Measurements from ENCODE around the gene EIF4A2.
"Not testable (repeated sequence)": the region's sequence is repeated elsewhere in the genome, so short reads cannot be mapped to it uniquely, and the experiment has no call there.

Gene EIF4A2

GRCh38 chr3:186802701-186803100 lies 19.3 kb downstream of the EIF4A2 start:
- Histone ChIP-seq H3K4me1 (ENCODE audit: control insufficient read depth, insufficient read depth, low read length) (peaks cover 13% of the 10 kb centered on the region), H3K27me3 (ENCODE audit: control insufficient read depth, insufficient read depth, low read length) (no peaks in the 10 kb centered on the region), H3K9me3 (ENCODE audit: control insufficient read depth, insufficient read depth, low read length) (no peaks in the 10 kb centered on the region), H3K4me3 (ENCODE audit: low read depth, low read length) (no peak overlapping the region), H3K9ac (ENCODE audit: low read depth, low read length) (no peak overlapping the region), H3K27ac (ENCODE audit: low read depth, low read length) (no peak overlapping the region), H3K36me3 (ENCODE audit: control insufficient read depth, insufficient read depth, low read length) (peaks cover 72% of the 10 kb centered on the region)

GRCh38 chr3:186803447-186803846 lies 20.1 kb downstream of the EIF4A2 start:
- H3K4me1 ChIP-seq (ENCODE audit: control insufficient read depth, insufficient read depth, low read length), result peaks cover 13% of the 10 kb centered on the region
- not testable (repeated sequence) for H3K27me3 ChIP-seq (ENCODE audit: control insufficient read depth, insufficient read depth, low read length); H3K27ac ChIP-seq (ENCODE audit: low read depth, low read length); H3K4me3 ChIP-seq (ENCODE audit: low read depth, low read length); H3K9ac ChIP-seq (ENCODE audit: low read depth, low read length); H3K9me3 ChIP-seq (ENCODE audit: control insufficient read depth, insufficient read depth, low read length)
- H3K36me3 ChIP-seq (ENCODE audit: control insufficient read depth, insufficient read depth, low read length), result peaks cover 64% of the 10 kb centered on the region

GRCh38 chr3:186806089-186807055 lies 23.0 kb downstream of the EIF4A2 start, which contains the start of gene RFC4:
RFC4 (minus strand) TSS chr3:186806482; CDS start chr3:186804713, 1,769 bp downstream.
- Histone ChIP-seq H3K36me3 (ENCODE audit: control insufficient read depth, insufficient read depth, low read length) (peaks cover 35% of the 10 kb centered on the region), H3K4me3 (ENCODE audit: low read depth, low read length) (peak within 1 kb of the TSS; percentile 92), H3K27ac (ENCODE audit: low read depth, low read length) (peak within 1 kb of the TSS; percentile 95), H3K4me1 (ENCODE audit: control insufficient read depth, insufficient read depth, low read length) (peaks cover 13% of the 10 kb centered on the region), H3K27me3 (ENCODE audit: control insufficient read depth, insufficient read depth, low read length) (no peaks in the 10 kb centered on the region), H3K9ac (ENCODE audit: low read depth, low read length) (peak within 1 kb of the TSS; percentile 94), H3K9me3 (ENCODE audit: control insufficient read depth, insufficient read depth, low read length) (no peaks in the 10 kb centered on the region)

GRCh38 chr3:186807231-186807630 lies 23.9 kb downstream of the EIF4A2 start:
- Histone ChIP-seq H3K36me3 (ENCODE audit: control insufficient read depth, insufficient read depth, low read length) (peaks cover 28% of the 10 kb centered on the region), H3K4me1 (ENCODE audit: control insufficient read depth, insufficient read depth, low read length) (peaks cover 13% of the 10 kb centered on the region), H3K9ac (ENCODE audit: low read depth, low read length) (peak overlapping the region; percentile 94; the same call in 1 of the 2 replicates), H3K27ac (ENCODE audit: low read depth, low read length) (peak overlapping the region; percentile 95), H3K4me3 (ENCODE audit: low read depth, low read length) (peak overlapping the region; percentile 92), H3K27me3 (ENCODE audit: control insufficient read depth, insufficient read depth, low read length) (no peaks in the 10 kb centered on the region), H3K9me3 (ENCODE audit: control insufficient read depth, insufficient read depth, low read length) (no peaks in the 10 kb centered on the region)

GRCh38 chr3:186810336-186810996 lies 27.1 kb downstream of the EIF4A2 start:
- H3K27ac ChIP-seq (ENCODE audit: low read depth, low read length), result no peak overlapping the region
- H3K36me3 ChIP-seq (ENCODE audit: control insufficient read depth, insufficient read depth, low read length), result no peaks in the 10 kb centered on the region
- peaks cover 10% of the 10 kb centered on the region for H3K4me1 ChIP-seq (ENCODE audit: control insufficient read depth, insufficient read depth, low read length)
- H3K27me3 ChIP-seq (ENCODE audit: control insufficient read depth, insufficient read depth, low read length), result no peaks in the 10 kb centered on the region
- no peak overlapping the region for H3K9ac ChIP-seq (ENCODE audit: low read depth, low read length)
- H3K4me3 ChIP-seq (ENCODE audit: low read depth, low read length), result no peak overlapping the region
- no peaks in the 10 kb centered on the region for H3K9me3 ChIP-seq (ENCODE audit: control insufficient read depth, insufficient read depth, low read length)

- not testable (repeated sequence) for H3K4me3 ChIP-seq (ENCODE audit: low read depth, low read length); H3K27ac ChIP-seq (ENCODE audit: low read depth, low read length); H3K27me3 ChIP-seq (ENCODE audit: control insufficient read depth, insufficient read depth, low read length)
Measured at GRCh38 chr3:186811313-186811712, 27.9 kb downstream of the EIF4A2 start.

GRCh38 chr3:186814100-186814499 lies 30.7 kb downstream of the EIF4A2 start:
- Histone ChIP-seq H3K9me3 (ENCODE audit: control insufficient read depth, insufficient read depth, low read length) (no peaks in the 10 kb centered on the region), H3K36me3 (ENCODE audit: control insufficient read depth, insufficient read depth, low read length) (no peaks in the 10 kb centered on the region), H3K9ac (ENCODE audit: low read depth, low read length) (no peak overlapping the region), H3K27me3 (ENCODE audit: control insufficient read depth, insufficient read depth, low read length) (no peaks in the 10 kb centered on the region), H3K4me3 (ENCODE audit: low read depth, low read length) (no peak overlapping the region), H3K27ac (ENCODE audit: low read depth, low read length) (no peak overlapping the region), H3K4me1 (ENCODE audit: control insufficient read depth, insufficient read depth, low read length) (peaks cover 11% of the 10 kb centered on the region)

More at GRCh38 chr3:186811313-186811712, 27.9 kb downstream of the EIF4A2 start:
- H3K9ac ChIP-seq (ENCODE audit: low read depth, low read length); H3K36me3 ChIP-seq (ENCODE audit: control insufficient read depth, insufficient read depth, low read length); H3K9me3 ChIP-seq (ENCODE audit: control insufficient read depth, insufficient read depth, low read length): not testable (repeated sequence)
- peaks cover 15% of the 10 kb centered on the region for H3K4me1 ChIP-seq (ENCODE audit: control insufficient read depth, insufficient read depth, low read length)

- Histone ChIP-seq H3K27me3 (ENCODE audit: control insufficient read depth, insufficient read depth, low read length) (no peaks in the 10 kb centered on the region), H3K36me3 (ENCODE audit: control insufficient read depth, insufficient read depth, low read length) (no peaks in the 10 kb centered on the region), H3K4me1 (ENCODE audit: control insufficient read depth, insufficient read depth, low read length) (peaks cover 11% of the 10 kb centered on the region), H3K27ac (ENCODE audit: low read depth, low read length) (no peak overlapping the region), H3K9me3 (ENCODE audit: control insufficient read depth, insufficient read depth, low read length) (no peaks in the 10 kb centered on the region), H3K9ac (ENCODE audit: low read depth, low read length) (no peak overlapping the region), H3K4me3 (ENCODE audit: low read depth, low read length) (no peak overlapping the region)
Measured at GRCh38 chr3:186815435-186815834, 32.1 kb downstream of the EIF4A2 start.

- no peak overlapping the region for H3K9ac ChIP-seq (ENCODE audit: low read depth, low read length)
- no peaks in the 10 kb centered on the region for H3K27me3 ChIP-seq (ENCODE audit: control insufficient read depth, insufficient read depth, low read length)
- no peaks in the 10 kb centered on the region for H3K9me3 ChIP-seq (ENCODE audit: control insufficient read depth, insufficient read depth, low read length)
- no peaks in the 10 kb centered on the region for H3K36me3 ChIP-seq (ENCODE audit: control insufficient read depth, insufficient read depth, low read length)
- no peak overlapping the region for H3K4me3 ChIP-seq (ENCODE audit: low read depth, low read length)
- no peak overlapping the region for H3K27ac ChIP-seq (ENCODE audit: low read depth, low read length)
- peaks cover 11% of the 10 kb centered on the region for H3K4me1 ChIP-seq (ENCODE audit: control insufficient read depth, insufficient read depth, low read length)
Measured at GRCh38 chr3:186818516-186818915, 35.1 kb downstream of the EIF4A2 start.

GRCh38 chr3:186818956-186819355 lies 35.6 kb downstream of the EIF4A2 start:
- H3K9me3 ChIP-seq (ENCODE audit: control insufficient read depth, insufficient read depth, low read length), result no peaks in the 10 kb centered on the region
- H3K4me3 ChIP-seq (ENCODE audit: low read depth, low read length), result no peak overlapping the region
- H3K4me1 ChIP-seq (ENCODE audit: control insufficient read depth, insufficient read depth, low read length), result peaks cover 12% of the 10 kb centered on the region
- H3K36me3 ChIP-seq (ENCODE audit: control insufficient read depth, insufficient read depth, low read length), result no peaks in the 10 kb centered on the region
- H3K27me3 ChIP-seq (ENCODE audit: control insufficient read depth, insufficient read depth, low read length), result no peaks in the 10 kb centered on the region
- no peak overlapping the region for H3K9ac ChIP-seq (ENCODE audit: low read depth, low read length)
- H3K27ac ChIP-seq (ENCODE audit: low read depth, low read length), result no peak overlapping the region

All from HUES48 (cell line).